ENCODE data around the gene PIK3CD.

PIK3CD gene

GRCh38 chr1:9612162-9612845 lies 39.2 kb upstream of the PIK3CD start:
- H3K36me3 ChIP-seq (ENCODE audit: control insufficient read depth, insufficient read depth, low read length), result no peaks in the 10 kb centered on the region

GRCh38 chr1:9612871-9613624 lies 38.5 kb upstream of the PIK3CD start:
- Histone ChIP-seq H3K79me2 (no peaks in the 10 kb centered on the region), H3K36me3 (ENCODE audit: control insufficient read depth, insufficient read depth, low read length) (no peaks in the 10 kb centered on the region), H2AFZ (no peak overlapping the region), H3K4me3 (ENCODE audit: low read depth, low read length) (no peak overlapping the region), H3K4me2 (ENCODE audit: low read length) (no peak overlapping the region), H3K27ac (no peak overlapping the region), H3K9ac (no peak overlapping the region), H3K27me3 (ENCODE audit: control insufficient read depth, insufficient read depth, low read length) (no peaks in the 10 kb centered on the region), H3K4me1 (no peaks in the 10 kb centered on the region), H3K9me3 (ENCODE audit: control insufficient read depth, low read length) (no peaks in the 10 kb centered on the region)
- TF ChIP-seq CTCF (IDR thresholded peaks at IDR 0.05), result no peak

More at GRCh38 chr1:9612162-9612845, 39.2 kb upstream of the PIK3CD start:
- Histone ChIP-seq H2AFZ (no peak overlapping the region), H3K27me3 (ENCODE audit: control insufficient read depth, insufficient read depth, low read length) (no peaks in the 10 kb centered on the region), H3K4me2 (ENCODE audit: low read length) (no peak overlapping the region), H3K4me1 (no peaks in the 10 kb centered on the region), H3K4me3 (ENCODE audit: low read depth, low read length) (no peak overlapping the region), H3K27ac (no peak overlapping the region), H3K9ac (no peak overlapping the region), H3K79me2 (no peaks in the 10 kb centered on the region), H3K9me3 (ENCODE audit: control insufficient read depth, low read length) (no peaks in the 10 kb centered on the region)
- TF ChIP-seq CTCF (IDR thresholded peaks at IDR 0.05), result no peak

GRCh38 chr1:9613625-9614299 lies 37.8 kb upstream of the PIK3CD start:
- no peaks in the 10 kb centered on the region for H3K4me1 ChIP-seq
- H3K27ac ChIP-seq, result no peak overlapping the region
- no peaks in the 10 kb centered on the region for H3K79me2 ChIP-seq
- no peak overlapping the region for H2AFZ ChIP-seq
- no peak overlapping the region for H3K9ac ChIP-seq
- H3K4me3 ChIP-seq (ENCODE audit: low read depth, low read length), result no peak overlapping the region
- H3K4me2 ChIP-seq (ENCODE audit: low read length), result no peak overlapping the region
- no peak for TF ChIP-seq CTCF (IDR thresholded peaks at IDR 0.05)
- H3K27me3 ChIP-seq (ENCODE audit: control insufficient read depth, insufficient read depth, low read length), result no peaks in the 10 kb centered on the region
- H3K9me3 ChIP-seq (ENCODE audit: control insufficient read depth, low read length), result no peaks in the 10 kb centered on the region
- no peaks in the 10 kb centered on the region for H3K36me3 ChIP-seq (ENCODE audit: control insufficient read depth, insufficient read depth, low read length)

GRCh38 chr1:9615316-9616063 lies 36.0 kb upstream of the PIK3CD start:
- TF ChIP-seq CTCF (IDR thresholded peaks at IDR 0.05), result peak; percentile 49
- no peak overlapping the region for H3K4me3 ChIP-seq (ENCODE audit: low read depth, low read length)
- H3K27me3 ChIP-seq (ENCODE audit: control insufficient read depth, insufficient read depth, low read length), result no peaks in the 10 kb centered on the region
- no peaks in the 10 kb centered on the region for H3K9me3 ChIP-seq (ENCODE audit: control insufficient read depth, low read length)
- no peaks in the 10 kb centered on the region for H3K79me2 ChIP-seq
- no peak overlapping the region for H3K9ac ChIP-seq
- no peak overlapping the region for H3K27ac ChIP-seq
- no peaks in the 10 kb centered on the region for H3K36me3 ChIP-seq (ENCODE audit: control insufficient read depth, insufficient read depth, low read length)
- no peaks in the 10 kb centered on the region for H3K4me1 ChIP-seq
- no peak overlapping the region for H2AFZ ChIP-seq
- H3K4me2 ChIP-seq (ENCODE audit: low read length), result no peak overlapping the region

All from parathyroid adenoma (tissue), 2 donors.